AG09319 (cell line): ENCODE results near the gene CUX1.
A peak's percentile ranks its signal among the peaks of the same experiment; 100 is the strongest.

Experiments used
- DNase-seq: peaks from one replicate; pipeline ENCODE4 v3.0.0-alpha.2; 2010; ENCODE audit warnings: low read depth; ENCODE audit errors: extremely low read depth
- CTCF ChIP-seq: IDR thresholded peaks from 2 replicates; pipeline ENCODE4 v1.5.1; 2011; ENCODE audit warnings: low read depth, mild to moderate bottlenecking, inconsistent platforms, low read length, moderate library complexity

Gene CUX1

GRCh38 chr7:101804967-101805366 lies 12.5 kb upstream of the CUX1 start:
- DNase-seq: no peak
- no peak for TF ChIP-seq CTCF

GRCh38 chr7:101812595-101812994 lies 4.8 kb upstream of the CUX1 start:
- DNase-seq: no peak
- TF ChIP-seq CTCF: no peak

- TF ChIP-seq CTCF: no peak
- no peak for DNase-seq
Observed at GRCh38 chr7:101813402-101814019, 3.9 kb upstream of the CUX1 start.

GRCh38 chr7:101814081-101814990 lies 3.1 kb upstream of the CUX1 start:
- no peak for DNase-seq
- TF ChIP-seq CTCF: peak; percentile 16

GRCh38 chr7:101814991-101815825 lies 2.2 kb upstream of the CUX1 start:
- DNase-seq: no peak

GRCh38 chr7:101815826-101816594 lies 1.4 kb upstream of the CUX1 start:
- DNase-seq: peak; percentile 38
- no peak; the same call in none of the 2 replicates for TF ChIP-seq CTCF

More at GRCh38 chr7:101814991-101815825, 2.2 kb upstream of the CUX1 start:
- peak; percentile 28 for TF ChIP-seq CTCF
